HL-60/S4 (cell line): ENCODE measurements around the gene KLRC2.
"Not testable (repeated sequence)": the region's sequence is repeated elsewhere in the genome, so short reads cannot be mapped to it uniquely, and the experiment has no call there.

Source experiments
- in situ Hi-C: fragments of 300-500 bp; cut with MboI; formaldehyde crosslinking; loops from 2 replicates; pipeline ENCODE4 v1.14.3; 2022; ENCODE audit warnings: low sequenced_read_pairs

The KLRC2 gene

GRCh38 chr12:10406725-10407124, 29.1 kb downstream of the KLRC2 start:
- in situ Hi-C loops: no loop called here

GRCh38 chr12:10405294-10405693, 30.5 kb downstream of the KLRC2 start:
- in situ Hi-C loops: no loop called here

- in situ Hi-C loops: no loop called here
These were observed 31.0 kb downstream of the KLRC2 start for GRCh38 chr12:10404798-10405197.

- in situ Hi-C loops: no loop called here
These were observed 35.0 kb downstream of the KLRC2 start for GRCh38 chr12:10400829-10401228.

GRCh38 chr12:10398168-10398567, 37.6 kb downstream of the KLRC2 start:
- in situ Hi-C loops: no loop called here

GRCh38 chr12:10397296-10397695, 38.5 kb downstream of the KLRC2 start:
- in situ Hi-C loops: no loop called here

- in situ Hi-C loops: not testable (repeated sequence)
These were observed 39.6 kb downstream of the KLRC2 start for GRCh38 chr12:10396176-10396575.

- in situ Hi-C loops: no loop called here
These were observed 40.3 kb downstream of the KLRC2 start for GRCh38 chr12:10395390-10395998.

GRCh38 chr12:10394531-10395152, 41.2 kb downstream of the KLRC2 start:
- in situ Hi-C loops: not testable (repeated sequence)

- in situ Hi-C loops: no loop called here
These were observed 42.5 kb downstream of the KLRC2 start for GRCh38 chr12:10393291-10393690.

GRCh38 chr12:10392394-10392930, 43.3 kb downstream of the KLRC2 start:
- in situ Hi-C loops: no loop called here

- in situ Hi-C loops: not testable (repeated sequence)
These were observed 44.8 kb downstream of the KLRC2 start for GRCh38 chr12:10390991-10391390.

GRCh38 chr12:10389904-10390303, 45.9 kb downstream of the KLRC2 start, which contains the start of gene KLRK1:
Gene KLRK1 (minus strand): TSS chr12:10390041. CDS start chr12:10388810, 1,231 bp downstream.
- in situ Hi-C loops: no loop called here

GRCh38 chr12:10388624-10389413, 47.0 kb downstream of the KLRC2 start:
- in situ Hi-C loops: no loop called here

- in situ Hi-C loops: not testable (repeated sequence)
These were observed 48.3 kb downstream of the KLRC2 start for GRCh38 chr12:10387498-10387897.

GRCh38 chr12:10386857-10387256, 49.0 kb downstream of the KLRC2 start:
- in situ Hi-C loops: no loop called here

GRCh38 chr12:10385166-10385613, 50.6 kb downstream of the KLRC2 start:
- in situ Hi-C loops: no loop called here

GRCh38 chr12:10384191-10384590, 51.6 kb downstream of the KLRC2 start:
- in situ Hi-C loops: no loop called here

- in situ Hi-C loops: no loop called here
These were observed 53.7 kb downstream of the KLRC2 start for GRCh38 chr12:10381928-10382628.
